D721Med (cell line): ENCODE measurements around the gene COLGALT1.
"Not testable (repeated sequence)": the region's sequence is repeated elsewhere in the genome, so short reads cannot be mapped to it uniquely, and the experiment has no call there.

Source experiments
- DNase-seq: peaks from one replicate; pipeline ENCODE4 v3.0.0; 2011; ENCODE audit warnings: low spot score; ENCODE audit not compliant: insufficient read length
- FAIRE-seq: peaks from 2 replicates; lab custom pipeline; 2011; peaks lifted over from hg19 to GRCh38; lab: Jason Lieb, UNC
- CTCF ChIP-seq: IDR thresholded peaks from 2 replicates; pipeline ENCODE4 v1.5.1; 2012; ENCODE audit warnings: mild to moderate bottlenecking, control low read depth; ENCODE audit not compliant: insufficient read depth; ENCODE audit errors: missing control alignments

Gene COLGALT1

GRCh38 chr19:17517898-17518297 lies 37.6 kb upstream of the COLGALT1 start:
- DNase-seq (no peak), FAIRE-seq (no peak)
- TF ChIP-seq CTCF = no peak

GRCh38 chr19:17518654-17519053 lies 36.8 kb upstream of the COLGALT1 start:
- not testable (repeated sequence) for FAIRE-seq, DNase-seq

- FAIRE-seq = no peak
- TF ChIP-seq CTCF = no peak
These were observed 35.5 kb upstream of the COLGALT1 start for GRCh38 chr19:17519967-17520366.

GRCh38 chr19:17520865-17521264 lies 34.6 kb upstream of the COLGALT1 start:
- no peak for DNase-seq
- TF ChIP-seq CTCF = no peak
- no peak for FAIRE-seq

More at GRCh38 chr19:17519967-17520366, 35.5 kb upstream of the COLGALT1 start:
- no peak for DNase-seq

- no peak for DNase-seq
- no peak for FAIRE-seq
These were observed 32.2 kb upstream of the COLGALT1 start for GRCh38 chr19:17522988-17523872.

GRCh38 chr19:17524651-17525050 lies 30.8 kb upstream of the COLGALT1 start:
- no peak for TF ChIP-seq CTCF
- DNase-seq (no peak), FAIRE-seq (no peak)

More at GRCh38 chr19:17522988-17523872, 32.2 kb upstream of the COLGALT1 start:
- no peak for TF ChIP-seq CTCF

- no peak for FAIRE-seq
- DNase-seq = no peak
- TF ChIP-seq CTCF = no peak
These were observed 30.3 kb upstream of the COLGALT1 start for GRCh38 chr19:17525141-17525540.
